WERI-Rb-1 (cell line): ENCODE data around the gene BMP4.

Experiments used
- DNase-seq: peaks from one replicate; pipeline ENCODE4 v3.0.0-alpha.2; 2020
- H3K27ac ChIP-seq: fragments of 250-450 bp; sonication (Bioruptor Pico); 2 replicates; pipeline ENCODE4 v1.5.1; 2020; ENCODE audit warnings: mild to moderate bottlenecking, moderate library complexity
- H3K27me3 ChIP-seq: fragments of 250-450 bp; sonication (Bioruptor Pico); 2 replicates; pipeline ENCODE4 v1.5.1; 2021; ENCODE audit warnings: mild to moderate bottlenecking, low read depth, moderate library complexity; ENCODE audit not compliant: insufficient read depth, severe bottlenecking
- H3K36me3 ChIP-seq: fragments of 250-450 bp; sonication (Bioruptor Pico); 2 replicates; pipeline ENCODE4 v1.5.1; 2020; ENCODE audit warnings: mild to moderate bottlenecking, moderate library complexity
- H3K4me3 ChIP-seq: 2 replicates; pipeline ENCODE4 v1.5.1; 2011; ENCODE audit warnings: low read depth, mild to moderate bottlenecking, control low read depth, low read length
- H3K9me3 ChIP-seq: fragments of 250-450 bp; sonication (Bioruptor Pico); 2 replicates; pipeline ENCODE4 v1.5.1; 2021; ENCODE audit warnings: mild to moderate bottlenecking, moderate library complexity; ENCODE audit not compliant: severe bottlenecking
- TF ChIP-seq, protein P1 (sequence below): IDR thresholded peaks from 2 replicates; pipeline ENCODE4 v1.5.1; 2011; ENCODE audit warnings: low read depth, mild to moderate bottlenecking, control low read depth, inconsistent platforms, low read length

Gene BMP4

DNA sequence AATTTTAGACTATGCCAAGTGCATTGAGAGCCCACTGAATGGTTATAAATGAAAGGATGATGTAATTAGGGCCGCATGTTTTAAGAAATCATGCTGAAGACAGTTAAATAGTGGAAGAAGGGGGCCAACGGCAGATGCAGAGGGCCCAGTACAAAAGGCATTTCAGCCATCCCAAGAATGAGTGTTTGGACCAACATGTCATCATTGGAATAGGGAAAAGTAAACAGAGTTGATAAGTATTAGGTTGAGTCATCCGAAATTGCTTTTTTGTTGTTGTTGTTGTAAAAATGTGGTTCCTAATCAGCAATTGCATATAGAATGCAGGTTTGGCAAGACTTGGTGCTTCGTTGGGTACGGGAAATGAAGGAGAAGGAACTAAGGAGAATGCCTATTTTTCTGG, 29.5 kb downstream of the BMP4 start:
- DNase-seq, result no peak
- TF ChIP-seq, protein P1, sequence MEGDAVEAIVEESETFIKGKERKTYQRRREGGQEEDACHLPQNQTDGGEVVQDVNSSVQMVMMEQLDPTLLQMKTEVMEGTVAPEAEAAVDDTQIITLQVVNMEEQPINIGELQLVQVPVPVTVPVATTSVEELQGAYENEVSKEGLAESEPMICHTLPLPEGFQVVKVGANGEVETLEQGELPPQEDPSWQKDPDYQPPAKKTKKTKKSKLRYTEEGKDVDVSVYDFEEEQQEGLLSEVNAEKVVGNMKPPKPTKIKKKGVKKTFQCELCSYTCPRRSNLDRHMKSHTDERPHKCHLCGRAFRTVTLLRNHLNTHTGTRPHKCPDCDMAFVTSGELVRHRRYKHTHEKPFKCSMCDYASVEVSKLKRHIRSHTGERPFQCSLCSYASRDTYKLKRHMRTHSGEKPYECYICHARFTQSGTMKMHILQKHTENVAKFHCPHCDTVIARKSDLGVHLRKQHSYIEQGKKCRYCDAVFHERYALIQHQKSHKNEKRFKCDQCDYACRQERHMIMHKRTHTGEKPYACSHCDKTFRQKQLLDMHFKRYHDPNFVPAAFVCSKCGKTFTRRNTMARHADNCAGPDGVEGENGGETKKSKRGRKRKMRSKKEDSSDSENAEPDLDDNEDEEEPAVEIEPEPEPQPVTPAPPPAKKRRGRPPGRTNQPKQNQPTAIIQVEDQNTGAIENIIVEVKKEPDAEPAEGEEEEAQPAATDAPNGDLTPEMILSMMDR, result no peak
- no peaks in the 10 kb centered on the region for H3K36me3 ChIP-seq
- H3K9me3 ChIP-seq, result no peaks in the 10 kb centered on the region
- peaks cover 41% of the 10 kb centered on the region for H3K27me3 ChIP-seq
- H3K27ac ChIP-seq, result no peak overlapping the region
- H3K4me3 ChIP-seq, result no peak overlapping the region

DNA sequence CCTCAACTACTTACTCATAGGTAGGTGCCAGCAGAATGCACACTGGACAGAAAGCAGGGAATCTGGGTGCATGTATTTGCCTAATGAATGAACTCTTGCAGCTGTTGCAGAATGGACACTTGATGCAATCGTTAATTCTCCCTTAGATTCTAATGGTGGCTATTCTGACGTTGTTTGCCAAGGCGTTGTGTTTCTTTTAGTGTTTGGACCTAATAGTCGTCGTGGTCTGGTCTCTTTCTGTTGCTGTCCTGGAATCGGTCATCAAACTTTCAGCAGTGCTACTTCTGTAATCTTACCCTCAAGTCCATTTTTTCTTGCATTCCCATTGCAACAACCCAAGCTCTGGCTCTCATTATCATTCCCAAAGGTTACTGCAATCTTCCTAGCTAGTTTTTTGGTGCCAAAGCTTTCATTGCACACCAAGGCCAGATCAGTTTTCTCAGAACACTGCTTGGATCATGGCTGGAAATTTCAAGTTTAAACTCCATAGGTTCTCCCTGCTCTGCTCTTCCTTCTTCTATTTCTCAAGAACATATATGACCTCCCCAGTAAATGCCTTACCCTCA, 31.3 kb downstream of the BMP4 start:
- no peak for DNase-seq
- Histone ChIP-seq H3K27me3 (peaks cover 40% of the 10 kb centered on the region), H3K36me3 (no peaks in the 10 kb centered on the region), H3K9me3 (no peaks in the 10 kb centered on the region), H3K4me3 (no peak overlapping the region), H3K27ac (no peak overlapping the region)
- TF ChIP-seq, protein P1, result no peak

DNA sequence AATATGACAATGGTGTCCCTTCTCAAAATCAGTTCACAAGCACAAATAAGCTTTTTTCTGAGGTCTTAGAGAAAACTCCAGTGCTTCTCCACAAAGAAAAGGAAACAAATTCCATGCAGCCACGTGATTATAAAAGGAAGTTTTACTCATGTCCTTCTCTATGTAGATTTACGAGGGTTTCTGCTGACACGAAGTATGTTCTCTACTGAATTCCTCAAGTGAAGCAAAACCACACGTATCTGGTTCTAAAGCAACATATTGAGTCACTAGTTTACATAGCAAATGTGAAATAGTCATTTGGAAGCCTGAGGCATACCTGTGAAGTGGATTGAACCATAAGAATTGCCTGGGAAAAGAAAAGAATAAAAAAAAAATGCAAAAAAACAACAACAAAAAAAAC, 31.9 kb downstream of the BMP4 start:
- peaks cover 40% of the 10 kb centered on the region for H3K27me3 ChIP-seq
- H3K9me3 ChIP-seq, result no peaks in the 10 kb centered on the region
- TF ChIP-seq, protein P1, result no peak
- no peaks in the 10 kb centered on the region for H3K36me3 ChIP-seq
- no peak overlapping the region for H3K27ac ChIP-seq
- DNase-seq, result no peak
- no peak overlapping the region for H3K4me3 ChIP-seq

DNA sequence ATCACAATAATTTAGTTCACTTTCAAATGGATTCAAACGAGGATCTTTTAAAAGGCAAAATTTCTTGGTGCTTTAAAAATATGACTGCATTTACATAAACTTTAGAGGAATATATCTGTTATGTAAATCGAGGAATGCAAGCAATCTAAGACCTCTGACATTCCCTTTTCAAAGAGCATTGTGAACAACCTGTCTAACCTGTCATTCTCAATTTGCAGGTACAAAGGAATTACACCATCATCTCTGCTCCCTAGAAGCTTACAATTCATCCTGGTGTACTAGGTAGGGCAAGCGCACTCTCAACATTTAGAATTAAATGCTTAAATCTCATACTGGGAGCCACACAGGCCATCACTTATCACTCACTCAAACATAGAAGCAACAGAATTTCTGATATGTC, 35.6 kb downstream of the BMP4 start:
- no peak overlapping the region for H3K4me3 ChIP-seq
- H3K27me3 ChIP-seq, result peaks cover 45% of the 10 kb centered on the region
- TF ChIP-seq, protein P1, result no peak
- no peaks in the 10 kb centered on the region for H3K9me3 ChIP-seq
- no peak for DNase-seq
- no peak overlapping the region for H3K27ac ChIP-seq
- no peaks in the 10 kb centered on the region for H3K36me3 ChIP-seq

DNA sequence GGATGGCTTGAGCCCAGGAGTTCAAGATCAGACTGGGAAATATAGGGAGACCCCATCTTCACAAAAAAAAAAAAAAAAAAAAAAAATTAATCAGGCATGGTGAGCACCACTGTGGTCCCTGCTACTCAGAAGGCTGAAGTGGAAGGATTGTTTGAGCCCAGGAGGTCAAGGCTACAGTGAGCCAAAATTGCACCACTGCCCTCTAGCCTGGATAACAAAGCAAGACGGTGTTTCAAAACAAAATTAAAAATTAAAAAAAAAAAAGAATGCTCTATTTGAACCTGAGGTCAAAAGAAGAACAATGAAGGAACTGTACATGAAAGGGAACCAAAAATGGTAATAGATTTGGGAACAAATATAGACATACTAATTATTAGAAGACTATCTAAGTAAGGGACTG, 40.4 kb downstream of the BMP4 start:
- Histone ChIP-seq H3K36me3 (no peaks in the 10 kb centered on the region), H3K4me3 (no peak overlapping the region), H3K9me3 (no peaks in the 10 kb centered on the region), H3K27ac (no peak overlapping the region), H3K27me3 (peaks cover 31% of the 10 kb centered on the region)
- TF ChIP-seq, protein P1, result no peak
- DNase-seq, result no peak

DNA sequence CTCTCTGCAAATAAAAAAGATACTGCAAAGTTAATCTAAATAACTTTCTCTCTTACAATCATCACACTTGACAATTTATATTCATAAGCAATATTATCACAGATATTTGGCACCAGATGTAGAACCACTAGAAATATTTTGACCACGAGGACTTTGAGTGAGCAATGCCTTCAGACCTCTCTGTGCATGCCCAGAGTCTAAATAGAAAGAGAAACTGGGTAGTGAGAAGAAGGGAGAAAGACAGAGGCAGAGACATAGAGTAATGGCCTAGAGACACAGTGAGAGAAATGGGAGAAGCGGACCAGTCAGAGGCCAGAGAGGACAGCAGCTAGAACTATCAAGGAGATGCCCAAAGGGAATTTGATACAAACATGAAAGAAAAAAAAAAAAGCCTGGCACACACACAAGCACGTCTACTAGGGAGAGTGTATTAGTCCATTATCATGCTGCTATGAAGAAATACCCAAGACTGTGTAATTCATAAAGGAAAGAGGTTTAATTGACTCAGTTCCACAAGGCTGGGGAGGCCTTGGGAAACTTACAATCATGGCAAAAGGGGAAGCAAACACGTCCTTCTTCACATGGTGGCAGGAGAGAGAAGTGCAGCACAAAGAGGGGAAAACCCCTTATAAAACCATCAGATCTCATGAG, 41.1 kb downstream of the BMP4 start:
- no peak overlapping the region for H3K4me3 ChIP-seq
- TF ChIP-seq, protein P1, result no peak
- no peak overlapping the region for H3K27ac ChIP-seq
- no peaks in the 10 kb centered on the region for H3K9me3 ChIP-seq
- no peaks in the 10 kb centered on the region for H3K36me3 ChIP-seq
- peaks cover 31% of the 10 kb centered on the region for H3K27me3 ChIP-seq
- no peak for DNase-seq
